COLO829 (cell line): ENCODE results near the gene DIAPH2.
A peak's percentile ranks its signal among the peaks of the same experiment; 100 is the strongest.

ENCODE experiments used
- DNase-seq: peaks from one replicate; pipeline ENCODE4 v3.0.0; 2012; ENCODE audit warnings: low spot score

Gene DIAPH2

GRCh38 chrX:97057349-97057909 lies 372.8 kb downstream of the DIAPH2 start:
- no peak for DNase-seq

- no peak for DNase-seq
Measured at GRCh38 chrX:97060020-97060419, 375.4 kb downstream of the DIAPH2 start.

GRCh38 chrX:97065066-97065465 lies 380.4 kb downstream of the DIAPH2 start:
- peak; percentile 6 for DNase-seq

- no peak for DNase-seq
Measured at GRCh38 chrX:97065973-97066372, 381.3 kb downstream of the DIAPH2 start.

GRCh38 chrX:97066381-97066780 lies 381.7 kb downstream of the DIAPH2 start:
- DNase-seq = no peak

- DNase-seq = no peak
Measured at GRCh38 chrX:97070346-97070745, 385.7 kb downstream of the DIAPH2 start.

GRCh38 chrX:97074400-97074799 lies 389.8 kb downstream of the DIAPH2 start:
- no peak for DNase-seq

- no peak for DNase-seq
Measured at GRCh38 chrX:97089116-97089515, 404.5 kb downstream of the DIAPH2 start.

GRCh38 chrX:97096385-97096784 lies 411.7 kb downstream of the DIAPH2 start:
- peak; percentile 8 for DNase-seq

GRCh38 chrX:97102938-97103337 lies 418.3 kb downstream of the DIAPH2 start:
- no peak for DNase-seq

GRCh38 chrX:97109730-97110129 lies 425.1 kb downstream of the DIAPH2 start:
- DNase-seq = peak; percentile 16

- no peak for DNase-seq
Measured at GRCh38 chrX:97117572-97117971, 432.9 kb downstream of the DIAPH2 start.

- no peak for DNase-seq
Measured at GRCh38 chrX:97119474-97120109, 434.9 kb downstream of the DIAPH2 start.

- no peak for DNase-seq
Measured at GRCh38 chrX:97123001-97123400, 438.4 kb downstream of the DIAPH2 start.

GRCh38 chrX:97126020-97126419 lies 441.4 kb downstream of the DIAPH2 start:
- DNase-seq = peak; percentile 25

GRCh38 chrX:97132664-97133415 lies 448.2 kb downstream of the DIAPH2 start:
- no peak for DNase-seq

- DNase-seq = no peak
Measured at GRCh38 chrX:97145934-97146333, 461.3 kb downstream of the DIAPH2 start.

- DNase-seq = no peak
Measured at GRCh38 chrX:97155816-97156215, 471.2 kb downstream of the DIAPH2 start.

- DNase-seq = no peak
Measured at GRCh38 chrX:97158269-97158668, 473.6 kb downstream of the DIAPH2 start.

- peak; percentile 15 for DNase-seq
Measured at GRCh38 chrX:97159916-97160800, 475.5 kb downstream of the DIAPH2 start.

GRCh38 chrX:97167333-97167732 lies 482.7 kb downstream of the DIAPH2 start:
- no peak for DNase-seq

GRCh38 chrX:97168646-97169045 lies 484.0 kb downstream of the DIAPH2 start:
- no peak for DNase-seq
